K562 (cell line): ENCODE measurements around the gene RYR1. TPM values are rescaled to one million over a fixed set of nuclear protein-coding genes. Genes with fewer than 3 reads are reported as not detected.
A peak's percentile ranks its signal among the peaks of the same experiment; 100 is the strongest.

Source experiments
- ADNP ChIP-seq: fragments of 200-800 bp; sonication (Bioruptor generic); IDR thresholded peaks from 2 replicates; pipeline ENCODE4 v1.6.1; 2016; ENCODE audit warnings: missing genetic modification characterization, missing compliant biosample characterization
- BCOR ChIP-seq: fragments of 450-650 bp; IDR thresholded peaks from 2 replicates; pipeline ENCODE4 v1.6.1; 2016
- CBFA2T3 ChIP-seq: fragments of 450-650 bp; IDR thresholded peaks from 2 replicates; pipeline ENCODE4 v1.6.1; 2017
- CBX2 ChIP-seq: fragments of 200-600 bp; sonication (generic); IDR thresholded peaks from one replicate; pipeline ENCODE4 v1.6.1; 2012; ENCODE audit warnings: mild to moderate bottlenecking, low read length, inconsistent platforms; ENCODE audit not compliant: insufficient read depth, poor library complexity, severe bottlenecking
- E2F3 ChIP-seq: fragments of 250-450 bp; sonication (Bioruptor Pico); IDR thresholded peaks from 2 replicates; pipeline ENCODE4 v1.4.0; 2020; ENCODE audit warnings: mild to moderate bottlenecking
- HDAC2 ChIP-seq: fragments of 450-650 bp; IDR thresholded peaks from 2 replicates; pipeline ENCODE4 v1.6.1; 2016; ENCODE audit warnings: mild to moderate bottlenecking
- HIVEP1 ChIP-seq: fragments of 250-450 bp; sonication (Bioruptor Pico); IDR thresholded peaks from 2 replicates; pipeline ENCODE4 v1.4.0; 2020; ENCODE audit warnings: mild to moderate bottlenecking
- KDM1A ChIP-seq, 2 experiments: fragments of 450-650 bp; IDR thresholded peaks; 2 replicates each; pipeline ENCODE4 v1.6.1; 2016; ENCODE audit warnings: mild to moderate bottlenecking in 2 of 2
- SPI1 ChIP-seq: IDR thresholded peaks from 2 replicates; pipeline ENCODE4 v1.6.1; 2011; ENCODE audit warnings: low read depth, low read length, control low read depth, borderline replicate concordance
- XRCC3 ChIP-seq: fragments of 450-650 bp; IDR thresholded peaks from 2 replicates; pipeline ENCODE4 v1.6.1; 2017; ENCODE audit warnings: mild to moderate bottlenecking, moderate library complexity
- ZBTB43 ChIP-seq: sonication (generic); formaldehyde crosslinking; IDR thresholded peaks from 2 replicates; pipeline ENCODE4 v1.8.0; 2023; ENCODE audit warnings: mild to moderate bottlenecking, missing genetic modification reagents
- ZNF217 ChIP-seq: sonication (generic); formaldehyde crosslinking; IDR thresholded peaks from 2 replicates; pipeline ENCODE4 v1.8.0; 2022; ENCODE audit warnings: mild to moderate bottlenecking, missing genetic modification reagents
- ZNF318 ChIP-seq, 2 experiments: fragments of 450-650 bp; IDR thresholded peaks; 2 replicates each; pipeline ENCODE4 v1.6.1; 2016; ENCODE audit warnings: mild to moderate bottlenecking in 2 of 2, borderline replicate concordance in 1 of 2, low read depth in 1 of 2, moderate library complexity in 1 of 2
- polyA plus RNA-seq, 8 experiments: library from polyadenylated mRNA; depleted of rRNA in 4 of 8; stranded (reverse) in 5 of 8; unstranded in 3 of 8; fragments of >200 nt; fragmentation: Nextera tagmentation in 2 of 8; fragmentation: Illumina TruSeq in 1 of 8; extraction: Ambion mirVana in 2 of 8; extraction: Trizol in 1 of 8; gene quantifications; 2 replicates each; pipeline versions ENCODE4 v1.2.1 to v1.2.3, GENCODE V29; 2011 to 2014; ENCODE audit warnings: inconsistent platforms in 1 of 8, missing spikeins in 1 of 8
- total RNA-seq, 7 experiments: library from RNA; depleted of rRNA in 6 of 7; stranded (reverse); fragments of >200 nt in 6 of 7; fragmentation: Illumina TruSeq in 2 of 7; extraction: Trizol in 2 of 7; gene quantifications; 2 replicates each; pipeline versions ENCODE4 v1.2.1 to v1.2.3, GENCODE V29; 2011 to 2021; ENCODE audit warnings: low replicate concordance in 1 of 7
- TF ChIP-seq, protein P1 (sequence below): fragments of 200-800 bp; sonication (Bioruptor generic); IDR thresholded peaks from 2 replicates; pipeline ENCODE4 v1.6.1; 2017; ENCODE audit warnings: missing genetic modification characterization, missing compliant biosample characterization
- TF ChIP-seq, protein P2 (sequence below): fragments of 250-450 bp; sonication (Bioruptor Pico); IDR thresholded peaks from 2 replicates; pipeline ENCODE4 v1.4.0; 2020; ENCODE audit warnings: mild to moderate bottlenecking, moderate library complexity

The RYR1 gene
- total and polyA plus RNA-seq, 9 of the 15 experiments (the other 6 are each of a cell fraction or from before 2014, with no cell fraction given), result 0.11 to 7.4 (median 3.7) TPM

DNA sequence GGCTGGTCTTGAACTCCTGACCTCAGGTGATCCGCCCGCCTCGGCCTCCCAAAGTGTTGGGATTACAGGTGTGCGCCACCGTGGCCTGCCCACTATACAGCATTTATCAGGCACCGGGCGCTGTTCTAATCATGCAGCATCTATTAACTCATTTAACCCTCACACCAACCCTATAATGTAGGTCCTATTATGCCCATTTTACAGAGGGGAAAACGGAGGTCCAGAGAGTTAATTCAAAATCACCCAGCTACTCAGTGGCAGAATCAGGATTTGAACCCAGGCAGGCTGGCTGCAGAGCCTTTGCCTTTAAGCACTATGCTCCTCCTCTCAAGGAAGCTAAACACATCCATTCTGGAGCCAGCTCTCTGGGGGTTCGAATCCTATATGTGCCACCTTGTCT is 130.0 kb downstream of the RYR1 start (continued):
- TF ChIP-seq, protein P1, sequence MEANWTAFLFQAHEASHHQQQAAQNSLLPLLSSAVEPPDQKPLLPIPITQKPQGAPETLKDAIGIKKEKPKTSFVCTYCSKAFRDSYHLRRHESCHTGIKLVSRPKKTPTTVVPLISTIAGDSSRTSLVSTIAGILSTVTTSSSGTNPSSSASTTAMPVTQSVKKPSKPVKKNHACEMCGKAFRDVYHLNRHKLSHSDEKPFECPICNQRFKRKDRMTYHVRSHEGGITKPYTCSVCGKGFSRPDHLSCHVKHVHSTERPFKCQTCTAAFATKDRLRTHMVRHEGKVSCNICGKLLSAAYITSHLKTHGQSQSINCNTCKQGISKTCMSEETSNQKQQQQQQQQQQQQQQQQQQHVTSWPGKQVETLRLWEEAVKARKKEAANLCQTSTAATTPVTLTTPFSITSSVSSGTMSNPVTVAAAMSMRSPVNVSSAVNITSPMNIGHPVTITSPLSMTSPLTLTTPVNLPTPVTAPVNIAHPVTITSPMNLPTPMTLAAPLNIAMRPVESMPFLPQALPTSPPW (CRISPR knock-in tag), result no peak
- TF ChIP-seq SPI1, result no peak
- TF ChIP-seq BCOR, result peak; percentile 61
- no peak for TF ChIP-seq ZNF318 (IDR thresholded peaks at IDR 0.05; ENCODE audit: borderline replicate concordance in 1 of 2, low read depth in 1 of 2)
- TF ChIP-seq CBFA2T3, result no peak
- no peak for TF ChIP-seq ZNF217 (CRISPR knock-in tag)
- TF ChIP-seq HIVEP1 (CRISPR knock-in tag), result no peak
- TF ChIP-seq ADNP (tag), result peak; percentile 84
- TF ChIP-seq CBX2, result no peak
- TF ChIP-seq E2F3 (CRISPR knock-in tag), result no peak
- TF ChIP-seq HDAC2, result no peak
- no peak for TF ChIP-seq XRCC3
- TF ChIP-seq KDM1A (IDR thresholded peaks at IDR 0.05), result peak in 1 of 2 experiments; percentile 46; a peak in 1 of 4 replicates
- no peak for TF ChIP-seq ZBTB43 (CRISPR knock-in tag)
- TF ChIP-seq, protein P2, sequence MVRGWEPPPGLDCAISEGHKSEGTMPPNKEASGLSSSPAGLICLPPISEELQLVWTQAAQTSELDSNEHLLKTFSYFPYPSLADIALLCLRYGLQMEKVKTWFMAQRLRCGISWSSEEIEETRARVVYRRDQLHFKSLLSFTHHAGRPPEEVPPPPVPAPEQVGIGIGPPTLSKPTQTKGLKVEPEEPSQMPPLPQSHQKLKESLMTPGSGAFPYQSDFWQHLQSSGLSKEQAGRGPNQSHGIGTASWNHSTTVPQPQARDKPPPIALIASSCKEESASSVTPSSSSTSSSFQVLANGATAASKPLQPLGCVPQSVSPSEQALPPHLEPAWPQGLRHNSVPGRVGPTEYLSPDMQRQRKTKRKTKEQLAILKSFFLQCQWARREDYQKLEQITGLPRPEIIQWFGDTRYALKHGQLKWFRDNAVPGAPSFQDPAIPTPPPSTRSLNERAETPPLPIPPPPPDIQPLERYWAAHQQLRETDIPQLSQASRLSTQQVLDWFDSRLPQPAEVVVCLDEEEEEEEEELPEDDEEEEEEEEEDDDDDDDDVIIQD (CRISPR knock-in tag), result no peak
